ENCODE data around the gene SGMS1. TPM values are rescaled to one million over a fixed set of nuclear protein-coding genes. Genes with fewer than 3 reads are reported as not detected.

Gene SGMS1
- total RNA-seq, 4 donors from 2014 or later, result 80.8 to 98.9 (median 90.7) TPM

GRCh38 chr10:50294582-50294981 lies 329.2 kb downstream of the SGMS1 start:
- TF ChIP-seq POLR2A (IDR thresholded peaks at IDR 0.05) (no peak), CTCF (IDR thresholded peaks at IDR 0.05) (no peak)
- DNase-seq, result no peak
- no peak overlapping the region for H3K4me3 ChIP-seq (replicated peaks in 1 of 3)
- no peaks in the 10 kb centered on the region for H3K27me3 ChIP-seq
- H3K9me3 ChIP-seq, result no peaks in the 10 kb centered on the region
- no peaks in the 10 kb centered on the region for H3K36me3 ChIP-seq
- 100% methylated on average over 1 of the region's 1 CpG for WGBS, 2 donors
- no peak overlapping the region for H3K27ac ChIP-seq
- H3K4me1 ChIP-seq, result no peaks in the 10 kb centered on the region
- intact Hi-C loops (cut with DNase I), result no loop called here

GRCh38 chr10:50293513-50294313 lies 330.0 kb downstream of the SGMS1 start:
- H3K36me3 ChIP-seq, result no peaks in the 10 kb centered on the region
- no peak for DNase-seq
- no peak overlapping the region for H3K4me3 ChIP-seq (replicated peaks in 1 of 3)
- no peak overlapping the region for H3K27ac ChIP-seq
- H3K9me3 ChIP-seq, result no peaks in the 10 kb centered on the region
- 86 to 92% methylated on average over 5 of the region's 5 CpGs for WGBS, 2 donors
- no peaks in the 10 kb centered on the region for H3K4me1 ChIP-seq
- TF ChIP-seq POLR2A (IDR thresholded peaks at IDR 0.05) (no peak), CTCF (IDR thresholded peaks at IDR 0.05) (no peak)
- no peaks in the 10 kb centered on the region for H3K27me3 ChIP-seq
- intact Hi-C loops (cut with DNase I), result no loop called here

GRCh38 chr10:50291261-50291850 lies 332.4 kb downstream of the SGMS1 start:
- TF ChIP-seq POLR2A (IDR thresholded peaks at IDR 0.05) (no peak), CTCF (IDR thresholded peaks at IDR 0.05) (peak in 4 of 6 experiments; percentile 32 to 53 (median 46))
- H3K9me3 ChIP-seq, result no peaks in the 10 kb centered on the region
- H3K27me3 ChIP-seq, result no peaks in the 10 kb centered on the region
- no peak overlapping the region for H3K27ac ChIP-seq
- no peak for DNase-seq
- H3K36me3 ChIP-seq, result no peaks in the 10 kb centered on the region
- intact Hi-C loops (cut with DNase I), result no loop called here
- H3K4me3 ChIP-seq (replicated peaks in 1 of 3), result no peak overlapping the region
- 59% methylated on average over 1 of the region's 1 CpG for WGBS, 2 donors
- H3K4me1 ChIP-seq, result peaks cover 0 to 4% of the 10 kb centered on the region in 2 donors

- Histone ChIP-seq H3K36me3 (no peaks in the 10 kb centered on the region), H3K27me3 (no peaks in the 10 kb centered on the region), H3K4me1 (peaks cover 0 to 4% of the 10 kb centered on the region in 2 donors), H3K9me3 (no peaks in the 10 kb centered on the region), H3K27ac (no peak overlapping the region), H3K4me3 (replicated peaks in 1 of 3) (no peak overlapping the region)
- TF ChIP-seq POLR2A (IDR thresholded peaks at IDR 0.05) (no peak), CTCF (IDR thresholded peaks at IDR 0.05) (no peak)
- no peak for DNase-seq
- 90 to 91% methylated on average over 6 of the region's 6 CpGs for WGBS, 2 donors
- intact Hi-C loops (cut with DNase I), result no loop called here
Measured at GRCh38 chr10:50289196-50289595, 334.6 kb downstream of the SGMS1 start.
